K562 (cell line): ENCODE results near the gene CEACAM20. TPM values are rescaled to one million over a fixed set of nuclear protein-coding genes. Genes with fewer than 3 reads are reported as not detected.
"Not testable (repeated sequence)": the region's sequence is repeated elsewhere in the genome, so short reads cannot be mapped to it uniquely, and the experiment has no call there.

Source experiments
- CEBPG ChIP-seq, 3 experiments: fragments of 200-800 bp in 1 of 3; sonication (Bioruptor generic) in 1 of 3; sonication (generic) in 1 of 3; formaldehyde crosslinking in 1 of 3; IDR thresholded peaks in 2 of 3; conservative IDR thresholded peaks in 1 of 3; 2 replicates each; pipeline versions ENCODE4 v1.6.1 to v1.8.0; 2016 to 2022; ENCODE audit warnings: missing compliant biosample characterization in 2 of 3, missing genetic modification characterization in 2 of 3, mild to moderate bottlenecking in 1 of 3, missing genetic modification reagents in 1 of 3
- E2F3 ChIP-seq: fragments of 250-450 bp; sonication (Bioruptor Pico); IDR thresholded peaks from 2 replicates; pipeline ENCODE4 v1.4.0; 2020; ENCODE audit warnings: mild to moderate bottlenecking
- FOXJ2 ChIP-seq: fragments of 200-800 bp; sonication (Bioruptor generic); IDR thresholded peaks from 2 replicates; pipeline ENCODE4 v1.6.1; 2016; ENCODE audit warnings: missing genetic modification characterization, missing compliant biosample characterization
- HMG20B ChIP-seq: fragments of 250-450 bp; sonication (Bioruptor Pico); IDR thresholded peaks from 2 replicates; pipeline ENCODE4 v1.5.0; 2021; ENCODE audit warnings: mild to moderate bottlenecking
- MTF1 ChIP-seq: fragments of 250-450 bp; sonication (Bioruptor Pico); IDR thresholded peaks from 2 replicates; pipeline ENCODE4 v1.9.0; 2021; ENCODE audit warnings: moderate library complexity, mild to moderate bottlenecking, inconsistent platforms, borderline replicate concordance
- NFIX ChIP-seq: fragments of 250-450 bp; sonication (Bioruptor Pico); IDR thresholded peaks from 2 replicates; pipeline ENCODE4 v1.4.0; 2020; ENCODE audit warnings: low read depth, mild to moderate bottlenecking, moderate library complexity
- OTX1 ChIP-seq: fragments of 450-650 bp; formaldehyde crosslinking; IDR thresholded peaks from 2 replicates; pipeline ENCODE4 v1.4.0; 2022; ENCODE audit warnings: mild to moderate bottlenecking
- RFX7 ChIP-seq: fragments of 250-450 bp; sonication (Bioruptor Pico); IDR thresholded peaks from 2 replicates; pipeline ENCODE4 v1.5.1; 2021; ENCODE audit warnings: mild to moderate bottlenecking
- RHOXF2B ChIP-seq: fragments of 250-450 bp; sonication (Bioruptor Pico); conservative IDR thresholded peaks from 2 replicates; pipeline ENCODE4 v1.5.1; 2021
- STAT5B ChIP-seq: fragments of 250-450 bp; sonication (Bioruptor Pico); IDR thresholded peaks from 2 replicates; pipeline ENCODE4 v1.8.0; 2021; ENCODE audit warnings: mild to moderate bottlenecking, inconsistent platforms
- ZNF165 ChIP-seq: fragments of 250-450 bp; sonication (Bioruptor Pico); IDR thresholded peaks from 2 replicates; pipeline ENCODE4 v1.4.0; 2020; ENCODE audit warnings: borderline replicate concordance
- ZNF174 ChIP-seq: fragments of 250-450 bp; sonication (Bioruptor Pico); IDR thresholded peaks from 2 replicates; pipeline ENCODE4 v1.4.0; 2020; ENCODE audit warnings: mild to moderate bottlenecking
- ZNF253 ChIP-seq: fragments of 250-450 bp; sonication (Bioruptor Pico); conservative IDR thresholded peaks from 2 replicates; pipeline ENCODE4 v1.6.1; 2021; ENCODE audit warnings: mild to moderate bottlenecking
- ZNF436 ChIP-seq: fragments of 250-450, 450-650 bp; sonication (Bioruptor Pico); formaldehyde crosslinking; IDR thresholded peaks from 2 replicates; pipeline ENCODE4 v1.7.0; 2020; ENCODE audit warnings: mild to moderate bottlenecking
- ZNF444 ChIP-seq: fragments of 250-450 bp; sonication (Bioruptor Pico); IDR thresholded peaks from 2 replicates; pipeline ENCODE4 v1.4.0; 2020; ENCODE audit warnings: mild to moderate bottlenecking, moderate library complexity
- ZNF76 ChIP-seq: fragments of 250-450 bp; sonication (Bioruptor Pico); IDR thresholded peaks from 2 replicates; pipeline ENCODE4 v1.4.0; 2020; ENCODE audit warnings: mild to moderate bottlenecking, moderate library complexity, borderline replicate concordance
- ZNF77 ChIP-seq: fragments of 250-450 bp; sonication (Bioruptor Pico); IDR thresholded peaks from 2 replicates; pipeline ENCODE4 v1.5.0; 2020
- ZSCAN32 ChIP-seq: fragments of 450-650 bp; formaldehyde crosslinking; IDR thresholded peaks from 2 replicates; pipeline ENCODE4 v1.4.0; 2020; ENCODE audit warnings: mild to moderate bottlenecking, moderate library complexity
- polyA plus RNA-seq, 8 experiments: library from polyadenylated mRNA; depleted of rRNA in 4 of 8; stranded (reverse) in 5 of 8; unstranded in 3 of 8; fragments of >200 nt; fragmentation: Nextera tagmentation in 2 of 8; fragmentation: Illumina TruSeq in 1 of 8; extraction: Ambion mirVana in 2 of 8; extraction: Trizol in 1 of 8; gene quantifications; 2 replicates each; pipeline versions ENCODE4 v1.2.1 to v1.2.3, GENCODE V29; 2011 to 2014; ENCODE audit warnings: inconsistent platforms in 1 of 8, missing spikeins in 1 of 8
- total RNA-seq, 7 experiments: library from RNA; depleted of rRNA in 6 of 7; stranded (reverse); fragments of >200 nt in 6 of 7; fragmentation: Illumina TruSeq in 2 of 7; extraction: Trizol in 2 of 7; gene quantifications; 2 replicates each; pipeline versions ENCODE4 v1.2.1 to v1.2.3, GENCODE V29; 2011 to 2021; ENCODE audit warnings: low replicate concordance in 1 of 7
- TF ChIP-seq, protein P1 (sequence below): fragments of 250-450 bp; sonication (Bioruptor Pico); IDR thresholded peaks from 2 replicates; pipeline ENCODE4 v1.8.0; 2021; ENCODE audit warnings: borderline replicate concordance, mild to moderate bottlenecking, moderate library complexity; ENCODE audit not compliant: poor library complexity, severe bottlenecking
- TF ChIP-seq, protein P2 (sequence below): fragments of 250-450 bp; sonication (Bioruptor Pico); IDR thresholded peaks from 2 replicates; pipeline ENCODE4 v1.4.0; 2020; ENCODE audit warnings: borderline replicate concordance
- TF ChIP-seq, protein P3 (sequence below): fragments of 250-450 bp; sonication (Bioruptor Pico); IDR thresholded peaks from 2 replicates; pipeline ENCODE4 v1.4.0; 2020

The CEACAM20 gene
- total and polyA plus RNA-seq, 9 of the 15 experiments (the other 6 are each of a cell fraction or from before 2014, with no cell fraction given): not detected

DNA sequence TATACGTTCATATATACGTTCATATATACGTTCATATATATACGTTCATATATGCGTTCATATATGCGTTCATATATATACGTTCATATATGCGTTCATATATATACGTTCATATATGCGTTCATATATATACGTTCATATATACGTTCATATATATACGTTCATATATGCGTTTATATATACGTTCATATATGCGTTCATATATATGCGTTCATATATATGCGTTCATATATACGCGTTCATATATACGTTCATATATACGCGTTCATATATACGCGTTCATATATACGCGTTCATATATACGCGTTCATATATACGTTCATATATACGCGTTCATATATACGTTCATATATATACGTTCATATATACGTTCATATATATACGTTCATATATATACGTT is 21.5 kb upstream of the CEACAM20 start (continued):
- TF ChIP-seq, protein P1, sequence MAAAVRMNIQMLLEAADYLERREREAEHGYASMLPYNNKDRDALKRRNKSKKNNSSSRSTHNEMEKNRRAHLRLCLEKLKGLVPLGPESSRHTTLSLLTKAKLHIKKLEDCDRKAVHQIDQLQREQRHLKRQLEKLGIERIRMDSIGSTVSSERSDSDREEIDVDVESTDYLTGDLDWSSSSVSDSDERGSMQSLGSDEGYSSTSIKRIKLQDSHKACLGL (CRISPR knock-in tag): peak; percentile 83
- TF ChIP-seq E2F3 (CRISPR knock-in tag): peak; percentile 63; the same call in 1 of the 2 replicates
- TF ChIP-seq ZSCAN32 (CRISPR knock-in tag): 0 out of 2 replicates have a peak, but pooled peaks have one; percentile 14
- peak; percentile 32; the same call in 1 of the 2 replicates for TF ChIP-seq FOXJ2
- peak; percentile 50; the same call in 1 of the 2 replicates for TF ChIP-seq STAT5B
- TF ChIP-seq, protein P2, sequence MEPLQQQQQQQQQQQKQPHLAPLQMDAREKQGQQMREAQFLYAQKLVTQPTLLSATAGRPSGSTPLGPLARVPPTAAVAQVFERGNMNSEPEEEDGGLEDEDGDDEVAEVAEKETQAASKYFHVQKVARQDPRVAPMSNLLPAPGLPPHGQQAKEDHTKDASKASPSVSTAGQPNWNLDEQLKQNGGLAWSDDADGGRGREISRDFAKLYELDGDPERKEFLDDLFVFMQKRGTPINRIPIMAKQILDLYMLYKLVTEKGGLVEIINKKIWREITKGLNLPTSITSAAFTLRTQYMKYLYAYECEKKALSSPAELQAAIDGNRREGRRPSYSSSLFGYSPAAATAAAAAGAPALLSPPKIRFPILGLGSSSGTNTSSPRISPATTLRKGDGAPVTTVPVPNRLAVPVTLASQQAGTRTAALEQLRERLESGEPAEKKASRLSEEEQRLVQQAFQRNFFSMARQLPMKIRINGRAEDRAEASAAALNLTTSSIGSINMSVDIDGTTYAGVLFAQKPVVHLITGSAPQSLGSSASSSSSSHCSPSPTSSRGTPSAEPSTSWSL (CRISPR knock-in tag): 0 out of 2 replicates have a peak, but pooled peaks have one; percentile 42
- TF ChIP-seq OTX1 (CRISPR knock-in tag): peak; percentile 93; the same call in 1 of the 2 replicates
- TF ChIP-seq ZNF165 (CRISPR knock-in tag): peak; percentile 88
- TF ChIP-seq ZNF444 (CRISPR knock-in tag): peak; percentile 37; the same call in 1 of the 2 replicates
- peak; percentile 98 for TF ChIP-seq ZNF76 (CRISPR knock-in tag)
- TF ChIP-seq ZNF174 (CRISPR knock-in tag): peak; percentile 91; the same call in 1 of the 2 replicates
- TF ChIP-seq ZNF77 (CRISPR knock-in tag): 0 out of 2 replicates have a peak, but pooled peaks have one; percentile 41
- TF ChIP-seq ZNF436 (CRISPR knock-in tag): peak; percentile 55; the same call in 1 of the 2 replicates
- TF ChIP-seq ZNF253: peak; percentile 95
- TF ChIP-seq, protein P3, sequence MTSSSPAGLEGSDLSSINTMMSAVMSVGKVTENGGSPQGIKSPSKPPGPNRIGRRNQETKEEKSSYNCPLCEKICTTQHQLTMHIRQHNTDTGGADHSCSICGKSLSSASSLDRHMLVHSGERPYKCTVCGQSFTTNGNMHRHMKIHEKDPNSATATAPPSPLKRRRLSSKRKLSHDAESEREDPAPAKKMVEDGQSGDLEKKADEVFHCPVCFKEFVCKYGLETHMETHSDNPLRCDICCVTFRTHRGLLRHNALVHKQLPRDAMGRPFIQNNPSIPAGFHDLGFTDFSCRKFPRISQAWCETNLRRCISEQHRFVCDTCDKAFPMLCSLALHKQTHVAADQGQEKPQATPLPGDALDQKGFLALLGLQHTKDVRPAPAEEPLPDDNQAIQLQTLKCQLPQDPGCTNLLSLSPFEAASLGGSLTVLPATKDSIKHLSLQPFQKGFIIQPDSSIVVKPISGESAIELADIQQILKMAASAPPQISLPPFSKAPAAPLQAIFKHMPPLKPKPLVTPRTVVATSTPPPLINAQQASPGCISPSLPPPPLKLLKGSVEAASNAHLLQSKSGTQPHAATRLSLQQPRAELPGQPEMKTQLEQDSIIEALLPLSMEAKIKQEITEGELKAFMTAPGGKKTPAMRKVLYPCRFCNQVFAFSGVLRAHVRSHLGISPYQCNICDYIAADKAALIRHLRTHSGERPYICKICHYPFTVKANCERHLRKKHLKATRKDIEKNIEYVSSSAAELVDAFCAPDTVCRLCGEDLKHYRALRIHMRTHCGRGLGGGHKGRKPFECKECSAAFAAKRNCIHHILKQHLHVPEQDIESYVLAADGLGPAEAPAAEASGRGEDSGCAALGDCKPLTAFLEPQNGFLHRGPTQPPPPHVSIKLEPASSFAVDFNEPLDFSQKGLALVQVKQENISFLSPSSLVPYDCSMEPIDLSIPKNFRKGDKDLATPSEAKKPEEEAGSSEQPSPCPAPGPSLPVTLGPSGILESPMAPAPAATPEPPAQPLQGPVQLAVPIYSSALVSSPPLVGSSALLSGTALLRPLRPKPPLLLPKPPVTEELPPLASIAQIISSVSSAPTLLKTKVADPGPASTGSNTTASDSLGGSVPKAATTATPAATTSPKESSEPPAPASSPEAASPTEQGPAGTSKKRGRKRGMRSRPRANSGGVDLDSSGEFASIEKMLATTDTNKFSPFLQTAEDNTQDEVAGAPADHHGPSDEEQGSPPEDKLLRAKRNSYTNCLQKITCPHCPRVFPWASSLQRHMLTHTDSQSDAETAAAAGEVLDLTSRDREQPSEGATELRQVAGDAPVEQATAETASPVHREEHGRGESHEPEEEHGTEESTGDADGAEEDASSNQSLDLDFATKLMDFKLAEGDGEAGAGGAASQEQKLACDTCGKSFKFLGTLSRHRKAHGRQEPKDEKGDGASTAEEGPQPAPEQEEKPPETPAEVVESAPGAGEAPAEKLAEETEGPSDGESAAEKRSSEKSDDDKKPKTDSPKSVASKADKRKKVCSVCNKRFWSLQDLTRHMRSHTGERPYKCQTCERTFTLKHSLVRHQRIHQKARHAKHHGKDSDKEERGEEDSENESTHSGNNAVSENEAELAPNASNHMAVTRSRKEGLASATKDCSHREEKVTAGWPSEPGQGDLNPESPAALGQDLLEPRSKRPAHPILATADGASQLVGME (CRISPR knock-in tag): peak; percentile 93
- TF ChIP-seq RHOXF2B (CRISPR knock-in tag): peak; percentile 90; the same call in 1 of the 2 replicates
- TF ChIP-seq RFX7: peak; percentile 78; the same call in 1 of the 2 replicates
- TF ChIP-seq NFIX (CRISPR knock-in tag): peak; percentile 94
- TF ChIP-seq HMG20B (CRISPR knock-in tag): 0 out of 2 replicates have a peak, but pooled peaks have one; percentile 45
- not testable (repeated sequence) for TF ChIP-seq CEBPG (CRISPR knock-in tag; IDR thresholded peaks at IDR 0.05)
- peak in 1 of 2 experiments; percentile 86; a peak in 2 of 4 replicates for TF ChIP-seq CEBPG (tag; conservative IDR thresholded peaks at IDR 0.05 in 1 of 2, IDR thresholded peaks at IDR 0.05 in 1 of 2)
- TF ChIP-seq MTF1 (CRISPR knock-in tag): peak; percentile 99
